GM21381 (cell line): ENCODE measurements around the gene MATN4.

Experiments used
- ATAC-seq: cut with Tn5 transposase; IDR thresholded peaks from one replicate; pipeline ENCODE4 v1.9.1; 2021; ENCODE audit warnings: mild to moderate bottlenecking, moderate library complexity; ENCODE audit not compliant: unreplicated experiment

MATN4 gene

GRCh38 chr20:45293041-45294002, 14.8 kb downstream of the MATN4 start:
- ATAC-seq = no peak

- no peak for ATAC-seq
Measured at GRCh38 chr20:45292343-45292742, 15.8 kb downstream of the MATN4 start.

- no peak for ATAC-seq
Measured at GRCh38 chr20:45291526-45291925, 16.6 kb downstream of the MATN4 start.

GRCh38 chr20:45290677-45291355, 17.3 kb downstream of the MATN4 start:
- no peak for ATAC-seq

- ATAC-seq = no peak
Measured at GRCh38 chr20:45289942-45290676, 18.0 kb downstream of the MATN4 start.

GRCh38 chr20:45288860-45289259, 19.2 kb downstream of the MATN4 start:
- no peak for ATAC-seq

GRCh38 chr20:45288376-45288775, 19.7 kb downstream of the MATN4 start:
- ATAC-seq = no peak

GRCh38 chr20:45283551-45284057, 24.5 kb downstream of the MATN4 start:
- ATAC-seq = no peak

- no peak for ATAC-seq
Measured at GRCh38 chr20:45282700-45283550, 25.2 kb downstream of the MATN4 start.

- ATAC-seq = no peak
Measured at GRCh38 chr20:45279992-45280391, 28.1 kb downstream of the MATN4 start.

- no peak for ATAC-seq
Measured at GRCh38 chr20:45275338-45275737, 32.8 kb downstream of the MATN4 start.

- no peak for ATAC-seq
Measured at GRCh38 chr20:45269754-45270270, 38.3 kb downstream of the MATN4 start.

GRCh38 chr20:45269056-45269455, 39.0 kb downstream of the MATN4 start:
- no peak for ATAC-seq

GRCh38 chr20:45268531-45268930, 39.6 kb downstream of the MATN4 start:
- no peak for ATAC-seq

GRCh38 chr20:45266977-45267376, 41.1 kb downstream of the MATN4 start:
- no peak for ATAC-seq

- ATAC-seq = no peak
Measured at GRCh38 chr20:45263556-45264266, 44.4 kb downstream of the MATN4 start.

GRCh38 chr20:45258664-45259063, 49.4 kb downstream of the MATN4 start:
- ATAC-seq = no peak

- ATAC-seq = no peak
Measured at GRCh38 chr20:45258259-45258658, 49.8 kb downstream of the MATN4 start.

- no peak for ATAC-seq
Measured at GRCh38 chr20:45257711-45258110, 50.4 kb downstream of the MATN4 start.
